ENCODE results near the gene DENND1B.

The DENND1B gene

DNA sequence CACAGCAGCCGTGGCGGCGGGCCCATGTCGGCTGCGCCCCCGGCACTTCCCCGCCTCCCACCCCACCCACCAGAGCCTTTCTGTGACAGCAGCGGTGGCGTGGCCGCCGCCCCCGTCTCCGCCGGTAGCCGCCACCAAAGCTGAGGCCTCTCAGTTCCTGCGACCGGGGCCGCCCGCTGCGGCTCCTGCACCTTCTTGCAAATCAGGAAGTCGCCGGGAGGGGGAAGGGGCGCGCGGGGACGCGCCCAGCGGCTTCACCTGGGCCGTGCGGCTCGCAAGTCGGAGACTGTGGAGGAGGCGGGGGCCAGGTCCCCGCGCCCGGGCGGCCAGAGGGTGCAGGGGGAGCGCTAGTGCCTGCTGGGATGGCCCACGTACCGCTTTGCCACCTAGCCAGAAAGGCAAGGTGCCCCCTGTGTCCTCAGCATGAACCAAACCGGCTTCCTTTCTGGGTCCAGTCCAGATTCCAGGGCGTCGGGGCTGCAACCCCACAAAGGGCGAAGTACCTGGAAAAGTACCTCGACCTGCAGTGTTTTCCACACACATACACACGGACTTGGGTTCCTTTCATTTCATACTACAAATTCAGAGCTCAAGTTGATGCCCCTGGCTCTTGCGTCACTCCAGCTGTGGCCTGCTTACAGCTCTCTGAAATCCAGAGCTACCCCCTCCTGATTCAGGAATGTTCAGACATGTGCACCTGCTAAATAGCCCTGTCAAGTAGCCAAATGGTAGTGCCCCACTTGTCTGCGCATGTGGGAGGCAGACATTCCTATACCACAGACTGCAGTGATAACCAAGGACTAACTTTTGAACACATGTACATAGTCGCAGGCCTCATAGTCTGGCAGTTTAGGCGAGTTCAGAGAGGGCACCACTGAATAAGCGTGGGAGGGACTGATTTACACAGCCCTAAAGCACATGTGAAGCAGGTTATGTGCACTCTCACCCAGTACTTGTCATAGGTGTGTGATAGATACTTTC is at the start of gene DENND1B:
DENND1B (minus strand) TSS at position 199 of the 981 bp plus-strand sequence. CDS start 325 bp downstream, outside the sequence.
- H3K9ac ChIP-seq (ENCODE audit: low read depth, low read length, poor library complexity, severe bottlenecking): peak within 1 kb of the TSS; percentile 93
- H4K20me1 ChIP-seq (ENCODE audit: insufficient read depth, low read length, poor library complexity, severe bottlenecking): peaks cover 21% of the 10 kb centered on the region
- peaks cover 53% of the 10 kb centered on the region for H3K4me1 ChIP-seq (ENCODE audit: insufficient read depth, low read length, poor library complexity, severe bottlenecking)
- H3K4me2 ChIP-seq (ENCODE audit: low read depth, low read length, poor library complexity, severe bottlenecking): peak within 1 kb of the TSS; percentile 78
- no peaks in the 10 kb centered on the region for H3K27me3 ChIP-seq (ENCODE audit: insufficient read depth, low read length, poor library complexity, severe bottlenecking)
- TF ChIP-seq, protein P1, sequence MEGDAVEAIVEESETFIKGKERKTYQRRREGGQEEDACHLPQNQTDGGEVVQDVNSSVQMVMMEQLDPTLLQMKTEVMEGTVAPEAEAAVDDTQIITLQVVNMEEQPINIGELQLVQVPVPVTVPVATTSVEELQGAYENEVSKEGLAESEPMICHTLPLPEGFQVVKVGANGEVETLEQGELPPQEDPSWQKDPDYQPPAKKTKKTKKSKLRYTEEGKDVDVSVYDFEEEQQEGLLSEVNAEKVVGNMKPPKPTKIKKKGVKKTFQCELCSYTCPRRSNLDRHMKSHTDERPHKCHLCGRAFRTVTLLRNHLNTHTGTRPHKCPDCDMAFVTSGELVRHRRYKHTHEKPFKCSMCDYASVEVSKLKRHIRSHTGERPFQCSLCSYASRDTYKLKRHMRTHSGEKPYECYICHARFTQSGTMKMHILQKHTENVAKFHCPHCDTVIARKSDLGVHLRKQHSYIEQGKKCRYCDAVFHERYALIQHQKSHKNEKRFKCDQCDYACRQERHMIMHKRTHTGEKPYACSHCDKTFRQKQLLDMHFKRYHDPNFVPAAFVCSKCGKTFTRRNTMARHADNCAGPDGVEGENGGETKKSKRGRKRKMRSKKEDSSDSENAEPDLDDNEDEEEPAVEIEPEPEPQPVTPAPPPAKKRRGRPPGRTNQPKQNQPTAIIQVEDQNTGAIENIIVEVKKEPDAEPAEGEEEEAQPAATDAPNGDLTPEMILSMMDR (conservative IDR thresholded peaks at IDR 0.05; ENCODE audit: low read length): 0 out of 2 replicates have a peak, but pooled peaks have one; percentile 18
- TF ChIP-seq EZH2phosphoT487 (IDR thresholded peaks at IDR 0.05; ENCODE audit: borderline replicate concordance): no peak
- H3F3A ChIP-seq (ENCODE audit: low read depth): peaks cover 15% of the 10 kb centered on the region
- H3K79me2 ChIP-seq (ENCODE audit: insufficient read depth, low read length): peaks cover 40% of the 10 kb centered on the region
- no peaks in the 10 kb centered on the region for H3K36me3 ChIP-seq (ENCODE audit: insufficient read depth, low read length)
- no peaks in the 10 kb centered on the region for H3K9me2 ChIP-seq (replicated peaks; ENCODE audit: low read depth, low read length)
- H3K4me3 ChIP-seq (ENCODE audit: low read length, poor library complexity, severe bottlenecking): peak within 1 kb of the TSS; percentile 86
- peaks cover 5% of the 10 kb centered on the region; the same call in 1 of the 2 replicates for H3K9me3 ChIP-seq (ENCODE audit: insufficient read depth, low read depth, low read length)
- peak within 1 kb of the TSS; percentile 72 for H2AFZ ChIP-seq (ENCODE audit: low read length)

- peaks cover 5% of the 10 kb centered on the region for H3K4me1 ChIP-seq (ENCODE audit: insufficient read depth, low read length, poor library complexity, severe bottlenecking)
- H3K36me3 ChIP-seq (ENCODE audit: insufficient read depth, low read length): no peaks in the 10 kb centered on the region
- H3K27me3 ChIP-seq (ENCODE audit: insufficient read depth, low read length, poor library complexity, severe bottlenecking): no peaks in the 10 kb centered on the region
- H4K20me1 ChIP-seq (ENCODE audit: insufficient read depth, low read length, poor library complexity, severe bottlenecking): no peaks in the 10 kb centered on the region
- no peak overlapping the region for H2AFZ ChIP-seq (ENCODE audit: low read length)
- H3K79me2 ChIP-seq (ENCODE audit: insufficient read depth, low read length): no peaks in the 10 kb centered on the region
- no peak overlapping the region for H3K4me2 ChIP-seq (ENCODE audit: low read depth, low read length, poor library complexity, severe bottlenecking)
- H3K9me3 ChIP-seq (ENCODE audit: insufficient read depth, low read depth, low read length): no peaks in the 10 kb centered on the region
- no peaks in the 10 kb centered on the region for H3F3A ChIP-seq (ENCODE audit: low read depth)
- no peak overlapping the region for H3K4me3 ChIP-seq (ENCODE audit: low read length, poor library complexity, severe bottlenecking)
- H3K9me2 ChIP-seq (replicated peaks; ENCODE audit: low read depth, low read length): no peaks in the 10 kb centered on the region
- no peak overlapping the region for H3K9ac ChIP-seq (ENCODE audit: low read depth, low read length, poor library complexity, severe bottlenecking)
- TF ChIP-seq EZH2phosphoT487 (IDR thresholded peaks at IDR 0.05; ENCODE audit: borderline replicate concordance): no peak
- TF ChIP-seq, protein P1 (conservative IDR thresholded peaks at IDR 0.05; ENCODE audit: low read length): no peak
Observed at GRCh38 chr1:197814306-197814705, 39.0 kb upstream of the DENND1B start.

GRCh38 chr1:197813741-197814140 is 38.5 kb upstream of the DENND1B start:
- Histone ChIP-seq H3K4me1 (ENCODE audit: insufficient read depth, low read length, poor library complexity, severe bottlenecking) (peaks cover 5% of the 10 kb centered on the region), H3K36me3 (ENCODE audit: insufficient read depth, low read length) (no peaks in the 10 kb centered on the region), H3K27me3 (ENCODE audit: insufficient read depth, low read length, poor library complexity, severe bottlenecking) (no peaks in the 10 kb centered on the region)

More at GRCh38 chr1:197813741-197814140, 38.5 kb upstream of the DENND1B start:
- H3K9me3 ChIP-seq (ENCODE audit: insufficient read depth, low read depth, low read length): no peaks in the 10 kb centered on the region
- H2AFZ ChIP-seq (ENCODE audit: low read length): no peak overlapping the region
- H3K4me2 ChIP-seq (ENCODE audit: low read depth, low read length, poor library complexity, severe bottlenecking): no peak overlapping the region
- H3K9ac ChIP-seq (ENCODE audit: low read depth, low read length, poor library complexity, severe bottlenecking): no peak overlapping the region
- no peaks in the 10 kb centered on the region for H3K79me2 ChIP-seq (ENCODE audit: insufficient read depth, low read length)
- H4K20me1 ChIP-seq (ENCODE audit: insufficient read depth, low read length, poor library complexity, severe bottlenecking): no peaks in the 10 kb centered on the region
- no peaks in the 10 kb centered on the region for H3F3A ChIP-seq (ENCODE audit: low read depth)
- TF ChIP-seq, protein P1 (conservative IDR thresholded peaks at IDR 0.05; ENCODE audit: low read length): no peak
- no peak for TF ChIP-seq EZH2phosphoT487 (IDR thresholded peaks at IDR 0.05; ENCODE audit: borderline replicate concordance)
- H3K4me3 ChIP-seq (ENCODE audit: low read length, poor library complexity, severe bottlenecking): no peak overlapping the region
- no peaks in the 10 kb centered on the region for H3K9me2 ChIP-seq (replicated peaks; ENCODE audit: low read depth, low read length)
